Measurements from ENCODE around the gene CREB3L2. TPM values are rescaled to one million over a fixed set of nuclear protein-coding genes. Genes with fewer than 3 reads are reported as not detected.

CREB3L2 gene
- total and polyA plus RNA-seq, 2 of the 13 experiments (the other 11 are each of a cell fraction or from before 2014, with no cell fraction given): 22.1 to 41.1 TPM

DNA sequence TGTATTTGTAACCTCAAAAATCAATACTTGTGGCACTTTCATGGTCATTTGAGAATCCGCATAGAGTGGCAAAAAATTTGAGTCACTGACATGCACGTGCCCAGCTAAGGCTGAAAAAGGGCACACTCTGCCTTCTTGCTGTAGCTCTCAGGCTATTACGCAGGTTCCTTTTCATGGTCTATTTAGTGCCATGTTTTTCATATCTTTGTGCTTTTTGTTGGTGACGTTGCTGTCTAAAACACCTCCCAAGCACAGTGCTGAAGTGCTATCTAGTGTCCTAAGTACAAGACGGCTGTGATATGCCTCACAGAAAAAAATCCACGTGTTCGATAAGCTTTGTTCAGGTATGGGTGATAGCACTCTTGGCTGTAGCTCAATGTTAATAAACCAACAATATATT, 50.9 kb downstream of the CREB3L2 start:
- H3K79me2 ChIP-seq (ENCODE audit: insufficient read depth, low read length): peaks cover 92% of the 10 kb centered on the region
- H4K20me1 ChIP-seq (ENCODE audit: insufficient read depth, low read length): no peaks in the 10 kb centered on the region; the same call in 1 of the 2 replicates
- POLR2A ChIA-PET: interaction anchor here (0.9 to 3.4 kb wide), 3 partner anchors 11 to 48 kb away, joined by 3 to 21 read pairs (median 9); no protein-coding TSS in a partner anchor
- no peak for FAIRE-seq
- no peak overlapping the region for H3K4me3 ChIP-seq (replicated peaks in 1 of 3; ENCODE audit: insufficient read depth in 1 of 3, low read depth in 2 of 3, low read length in 3 of 3)
- no peak for ATAC-seq
- H3K27me3 ChIP-seq (ENCODE audit: control insufficient read depth in 1 of 2, insufficient read depth in 2 of 2, low read length in 2 of 2): no peaks in the 10 kb centered on the region
- in situ Hi-C loops (cut with HindIII; ENCODE audit: extremely low pct_ligation_motif_present, low pct_unique_long_range_greater_than_20kb): no loop called here
- H3K9ac ChIP-seq (ENCODE audit: insufficient read depth, low read depth, low read length): peak overlapping the region; percentile 61
- peak overlapping the region; percentile 88 for H3K27ac ChIP-seq (ENCODE audit: extremely low read length, insufficient read depth, low read length)
- H3K4me1 ChIP-seq (ENCODE audit: insufficient read depth, low read length): peaks cover 97% of the 10 kb centered on the region
- DNase-seq (ENCODE audit: low spot score): no peak
- intact Hi-C loops (cut with micrococcal nuclease; ENCODE audit: unreplicated experiment): no loop called here
- no peaks in the 10 kb centered on the region for H3K9me3 ChIP-seq (ENCODE audit: low read length)
- peak overlapping the region; percentile 18 for H3K4me2 ChIP-seq (ENCODE audit: low read depth, low read length)
- 89% methylated on average over 7 of the region's 7 CpGs for WGBS (ENCODE audit: low lambda C conversion rate)
- BruUV-seq (replicated peaks): no TSS peak
- no peak for TF ChIP-seq KLF16 (CRISPR knock-in tag; IDR thresholded peaks at IDR 0.05)
- peak; percentile 6 to 39; a peak in 1 of 4 replicates for TF ChIP-seq MAFK (conservative IDR thresholded peaks at IDR 0.05 in 1 of 2, IDR thresholded peaks at IDR 0.05 in 1 of 2; ENCODE audit: low read length in 2 of 2)
- peaks cover 3 to 14% of the 10 kb centered on the region in 2 experiments for H3K36me3 ChIP-seq (replicated peaks in 1 of 2; ENCODE audit: control insufficient read depth in 1 of 2, insufficient read depth in 2 of 2, low read length in 2 of 2)
- CTCF ChIA-PET (ENCODE audit: low intra/inter-chr PET ratio, low total read pairs): no interaction called here
- no peak overlapping the region for H2AFZ ChIP-seq (ENCODE audit: low read length)

GRCh38 chr7:137950263-137950621, 51.6 kb downstream of the CREB3L2 start:
- peak overlapping the region in 1 of 3 experiments; percentile 31; a peak in 1 of 6 replicates for H3K4me3 ChIP-seq (replicated peaks in 1 of 3; ENCODE audit: insufficient read depth in 1 of 3, low read depth in 2 of 3, low read length in 3 of 3)
- H3K27me3 ChIP-seq (ENCODE audit: control insufficient read depth in 1 of 2, insufficient read depth in 2 of 2, low read length in 2 of 2): no peaks in the 10 kb centered on the region
- H3K36me3 ChIP-seq (replicated peaks in 1 of 2; ENCODE audit: control insufficient read depth in 1 of 2, insufficient read depth in 2 of 2, low read length in 2 of 2): peaks cover 1 to 11% of the 10 kb centered on the region in 2 experiments; a peak in 4 of 5 replicates
- H3K4me1 ChIP-seq (ENCODE audit: insufficient read depth, low read length): peaks cover 97% of the 10 kb centered on the region
- ATAC-seq: no peak; the same call in 2 of the 3 replicates
- no TSS peak for BruUV-seq (replicated peaks)
- H4K20me1 ChIP-seq (ENCODE audit: insufficient read depth, low read length): no peaks in the 10 kb centered on the region; the same call in 1 of the 2 replicates
- FAIRE-seq: no peak
- H3K27ac ChIP-seq (ENCODE audit: extremely low read length, insufficient read depth, low read length): peak overlapping the region; percentile 88
- WGBS (ENCODE audit: low lambda C conversion rate): 31% methylated on average over 4 of the region's 4 CpGs
- in situ Hi-C loops (cut with HindIII; ENCODE audit: extremely low pct_ligation_motif_present, low pct_unique_long_range_greater_than_20kb): no loop called here
- ChIA-PET POLR2A (interaction anchor here (0.8 to 3.4 kb wide), 7 partner anchors 10 to 51 kb away, joined by 3 to 21 read pairs (median 6); partner anchors contain the start of gene CREB3L2), CTCF (ENCODE audit: low intra/inter-chr PET ratio, low total read pairs) (no interaction called here)
- H3K4me2 ChIP-seq (ENCODE audit: low read depth, low read length): peak overlapping the region; percentile 83
- peak; percentile 48 for DNase-seq (ENCODE audit: low spot score)
- intact Hi-C loops (cut with micrococcal nuclease; ENCODE audit: unreplicated experiment): no loop called here
- H2AFZ ChIP-seq (ENCODE audit: low read length): no peak overlapping the region
- peaks cover 92% of the 10 kb centered on the region for H3K79me2 ChIP-seq (ENCODE audit: insufficient read depth, low read length)
- no peaks in the 10 kb centered on the region for H3K9me3 ChIP-seq (ENCODE audit: low read length)
- peak overlapping the region; percentile 61 for H3K9ac ChIP-seq (ENCODE audit: insufficient read depth, low read depth, low read length)
- no peak for TF ChIP-seq GLMP (CRISPR knock-in tag; IDR thresholded peaks at IDR 0.05; ENCODE audit: borderline replicate concordance)
- TF ChIP-seq TRIM24 (CRISPR knock-in tag; IDR thresholded peaks at IDR 0.05): no peak
- TF ChIP-seq, protein P1, sequence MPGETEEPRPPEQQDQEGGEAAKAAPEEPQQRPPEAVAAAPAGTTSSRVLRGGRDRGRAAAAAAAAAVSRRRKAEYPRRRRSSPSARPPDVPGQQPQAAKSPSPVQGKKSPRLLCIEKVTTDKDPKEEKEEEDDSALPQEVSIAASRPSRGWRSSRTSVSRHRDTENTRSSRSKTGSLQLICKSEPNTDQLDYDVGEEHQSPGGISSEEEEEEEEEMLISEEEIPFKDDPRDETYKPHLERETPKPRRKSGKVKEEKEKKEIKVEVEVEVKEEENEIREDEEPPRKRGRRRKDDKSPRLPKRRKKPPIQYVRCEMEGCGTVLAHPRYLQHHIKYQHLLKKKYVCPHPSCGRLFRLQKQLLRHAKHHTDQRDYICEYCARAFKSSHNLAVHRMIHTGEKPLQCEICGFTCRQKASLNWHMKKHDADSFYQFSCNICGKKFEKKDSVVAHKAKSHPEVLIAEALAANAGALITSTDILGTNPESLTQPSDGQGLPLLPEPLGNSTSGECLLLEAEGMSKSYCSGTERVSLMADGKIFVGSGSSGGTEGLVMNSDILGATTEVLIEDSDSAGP (CRISPR knock-in tag; IDR thresholded peaks at IDR 0.05; ENCODE audit: borderline replicate concordance): no peak
- TF ChIP-seq, protein P2, sequence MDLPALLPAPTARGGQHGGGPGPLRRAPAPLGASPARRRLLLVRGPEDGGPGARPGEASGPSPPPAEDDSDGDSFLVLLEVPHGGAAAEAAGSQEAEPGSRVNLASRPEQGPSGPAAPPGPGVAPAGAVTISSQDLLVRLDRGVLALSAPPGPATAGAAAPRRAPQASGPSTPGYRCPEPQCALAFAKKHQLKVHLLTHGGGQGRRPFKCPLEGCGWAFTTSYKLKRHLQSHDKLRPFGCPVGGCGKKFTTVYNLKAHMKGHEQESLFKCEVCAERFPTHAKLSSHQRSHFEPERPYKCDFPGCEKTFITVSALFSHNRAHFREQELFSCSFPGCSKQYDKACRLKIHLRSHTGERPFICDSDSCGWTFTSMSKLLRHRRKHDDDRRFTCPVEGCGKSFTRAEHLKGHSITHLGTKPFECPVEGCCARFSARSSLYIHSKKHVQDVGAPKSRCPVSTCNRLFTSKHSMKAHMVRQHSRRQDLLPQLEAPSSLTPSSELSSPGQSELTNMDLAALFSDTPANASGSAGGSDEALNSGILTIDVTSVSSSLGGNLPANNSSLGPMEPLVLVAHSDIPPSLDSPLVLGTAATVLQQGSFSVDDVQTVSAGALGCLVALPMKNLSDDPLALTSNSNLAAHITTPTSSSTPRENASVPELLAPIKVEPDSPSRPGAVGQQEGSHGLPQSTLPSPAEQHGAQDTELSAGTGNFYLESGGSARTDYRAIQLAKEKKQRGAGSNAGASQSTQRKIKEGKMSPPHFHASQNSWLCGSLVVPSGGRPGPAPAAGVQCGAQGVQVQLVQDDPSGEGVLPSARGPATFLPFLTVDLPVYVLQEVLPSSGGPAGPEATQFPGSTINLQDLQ (CRISPR knock-in tag; IDR thresholded peaks at IDR 0.05): no peak
- no peak for TF ChIP-seq ZNF772 (CRISPR knock-in tag; IDR thresholded peaks at IDR 0.05)
- no peak for TF ChIP-seq TAF1 (CRISPR knock-in tag; IDR thresholded peaks at IDR 0.05)
- no peak for TF ChIP-seq ZNF776 (CRISPR knock-in tag; IDR thresholded peaks at IDR 0.05)
- TF ChIP-seq ZNF296 (CRISPR knock-in tag; conservative IDR thresholded peaks at IDR 0.05): no peak
- no peak for TF ChIP-seq ZNF879 (CRISPR knock-in tag; IDR thresholded peaks at IDR 0.05)
- no peak for TF ChIP-seq MIXL1 (CRISPR knock-in tag; IDR thresholded peaks at IDR 0.05)
